LNCaP clone FGC (cell line): ENCODE measurements around the gene SLC45A3.

Experiments used
- DNase-seq: peaks from one replicate; pipeline ENCODE4 v3.0.0-alpha.2; 2011; ENCODE audit warnings: low read depth
- H3K4me3 ChIP-seq: 2 replicates; pipeline ENCODE4 v1.5.1; 2011; ENCODE audit warnings: mild to moderate bottlenecking, low read depth, low read length, control low read depth
- TF ChIP-seq, protein P1 (sequence below): IDR thresholded peaks from 2 replicates; pipeline ENCODE4 v1.5.1; 2012; ENCODE audit warnings: mild to moderate bottlenecking; ENCODE audit not compliant: control insufficient read depth, insufficient read depth; ENCODE audit errors: extremely low read depth

SLC45A3 gene

DNA sequence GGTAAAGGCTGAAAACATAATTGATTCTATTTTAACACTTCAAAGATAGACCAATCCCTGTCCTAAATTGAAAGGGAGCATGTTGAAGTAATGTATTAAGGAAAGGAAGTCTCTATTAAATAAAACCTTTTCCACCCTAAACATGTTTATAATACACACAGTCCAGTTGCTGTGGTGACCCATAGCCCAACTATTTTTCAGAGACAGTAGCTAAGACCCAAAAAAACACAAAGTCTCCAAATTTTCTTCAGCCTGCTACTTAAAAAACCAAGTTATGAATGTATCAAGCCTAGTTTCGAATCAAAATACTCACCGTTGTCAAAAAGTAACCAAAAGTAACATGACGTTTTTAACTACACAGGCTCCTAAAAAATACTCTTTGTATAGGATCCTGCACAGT is 50.1 kb downstream of the SLC45A3 start:
- peak overlapping the region; percentile 82 for H3K4me3 ChIP-seq
- no peak for DNase-seq
- TF ChIP-seq, protein P1, sequence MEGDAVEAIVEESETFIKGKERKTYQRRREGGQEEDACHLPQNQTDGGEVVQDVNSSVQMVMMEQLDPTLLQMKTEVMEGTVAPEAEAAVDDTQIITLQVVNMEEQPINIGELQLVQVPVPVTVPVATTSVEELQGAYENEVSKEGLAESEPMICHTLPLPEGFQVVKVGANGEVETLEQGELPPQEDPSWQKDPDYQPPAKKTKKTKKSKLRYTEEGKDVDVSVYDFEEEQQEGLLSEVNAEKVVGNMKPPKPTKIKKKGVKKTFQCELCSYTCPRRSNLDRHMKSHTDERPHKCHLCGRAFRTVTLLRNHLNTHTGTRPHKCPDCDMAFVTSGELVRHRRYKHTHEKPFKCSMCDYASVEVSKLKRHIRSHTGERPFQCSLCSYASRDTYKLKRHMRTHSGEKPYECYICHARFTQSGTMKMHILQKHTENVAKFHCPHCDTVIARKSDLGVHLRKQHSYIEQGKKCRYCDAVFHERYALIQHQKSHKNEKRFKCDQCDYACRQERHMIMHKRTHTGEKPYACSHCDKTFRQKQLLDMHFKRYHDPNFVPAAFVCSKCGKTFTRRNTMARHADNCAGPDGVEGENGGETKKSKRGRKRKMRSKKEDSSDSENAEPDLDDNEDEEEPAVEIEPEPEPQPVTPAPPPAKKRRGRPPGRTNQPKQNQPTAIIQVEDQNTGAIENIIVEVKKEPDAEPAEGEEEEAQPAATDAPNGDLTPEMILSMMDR: no peak

DNA sequence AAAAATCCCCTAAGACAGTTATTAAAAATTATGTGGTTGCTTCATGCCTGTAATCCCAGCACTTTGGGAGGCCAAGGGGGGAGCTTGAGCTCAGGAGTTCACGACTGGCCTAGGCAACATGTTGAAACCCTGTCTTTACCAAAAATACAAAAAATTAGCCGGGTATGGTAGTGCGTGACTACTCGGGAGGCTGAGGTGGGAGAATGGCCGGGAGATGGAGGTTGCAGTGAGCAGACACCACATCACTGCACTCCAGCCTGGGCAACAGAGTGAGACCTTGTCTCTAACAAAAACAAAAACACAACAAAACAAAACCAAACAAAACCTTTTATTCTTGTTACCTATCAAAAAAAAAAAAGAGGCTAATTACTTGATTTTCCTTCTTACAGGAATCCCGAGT is 50.6 kb downstream of the SLC45A3 start:
- H3K4me3 ChIP-seq: peak overlapping the region; percentile 82
- TF ChIP-seq, protein P1: no peak
- no peak for DNase-seq

DNA sequence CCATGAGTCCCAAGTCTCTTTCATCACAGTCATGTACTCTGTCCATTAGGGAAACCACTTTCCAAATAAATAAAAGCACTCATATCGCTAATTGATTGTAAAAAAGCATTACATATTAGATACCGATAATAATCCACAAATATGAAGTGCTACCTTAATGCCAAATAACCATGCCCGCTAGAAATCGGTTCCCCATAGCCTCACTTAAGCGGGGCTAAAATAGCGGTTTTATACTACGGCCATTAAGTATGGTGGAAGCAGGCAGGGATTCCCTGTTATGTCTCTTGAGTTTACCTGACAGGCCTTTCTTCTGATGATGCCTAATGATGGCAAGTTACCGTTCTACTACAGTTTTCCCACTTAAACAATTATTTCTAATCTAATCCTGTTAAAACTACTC is 52.4 kb downstream of the SLC45A3 start:
- TF ChIP-seq, protein P1: no peak
- no peak for DNase-seq
- H3K4me3 ChIP-seq: no peak overlapping the region

DNA sequence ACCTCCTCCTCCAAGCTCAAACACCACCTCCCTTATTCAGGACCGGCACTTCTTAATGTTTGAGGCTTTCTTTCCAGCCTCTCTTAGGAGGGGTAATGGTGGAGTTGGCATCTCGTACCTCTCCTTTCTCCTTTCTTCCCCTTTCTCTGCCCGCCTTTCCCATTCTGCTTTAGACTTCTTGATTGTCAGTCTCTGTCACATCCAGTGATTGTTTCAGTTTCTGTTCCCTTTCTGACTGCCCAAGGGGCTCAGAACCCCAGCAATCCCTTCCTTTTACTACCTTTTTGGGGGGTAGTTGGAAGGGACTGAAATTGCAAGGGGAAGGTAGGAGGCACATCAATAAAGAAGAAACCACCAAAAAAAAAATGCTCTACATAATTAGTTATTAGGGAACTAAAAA is 54.1 kb downstream of the SLC45A3 start:
- H3K4me3 ChIP-seq: no peak overlapping the region
- DNase-seq: no peak
- TF ChIP-seq, protein P1: no peak

DNA sequence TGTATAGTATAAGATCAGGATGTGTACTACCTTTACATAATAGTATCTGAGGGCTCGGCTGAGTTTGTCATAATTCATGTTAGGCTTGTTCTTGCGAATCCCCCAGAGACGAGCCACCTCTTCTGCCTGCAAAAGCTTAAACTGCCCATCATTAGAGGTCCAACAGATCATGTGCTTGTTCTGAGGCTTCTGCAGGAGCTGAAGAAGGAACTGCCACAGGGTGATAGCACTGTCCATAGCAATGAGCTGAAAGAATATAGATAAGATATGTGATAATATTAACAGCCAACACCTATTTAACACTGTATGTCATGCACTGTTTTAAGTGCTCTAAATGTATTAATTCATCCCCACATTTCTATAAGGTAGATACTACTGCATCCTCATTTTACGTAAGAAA is 56.7 kb downstream of the SLC45A3 start:
- TF ChIP-seq, protein P1: no peak
- no peak overlapping the region for H3K4me3 ChIP-seq
- no peak for DNase-seq

DNA sequence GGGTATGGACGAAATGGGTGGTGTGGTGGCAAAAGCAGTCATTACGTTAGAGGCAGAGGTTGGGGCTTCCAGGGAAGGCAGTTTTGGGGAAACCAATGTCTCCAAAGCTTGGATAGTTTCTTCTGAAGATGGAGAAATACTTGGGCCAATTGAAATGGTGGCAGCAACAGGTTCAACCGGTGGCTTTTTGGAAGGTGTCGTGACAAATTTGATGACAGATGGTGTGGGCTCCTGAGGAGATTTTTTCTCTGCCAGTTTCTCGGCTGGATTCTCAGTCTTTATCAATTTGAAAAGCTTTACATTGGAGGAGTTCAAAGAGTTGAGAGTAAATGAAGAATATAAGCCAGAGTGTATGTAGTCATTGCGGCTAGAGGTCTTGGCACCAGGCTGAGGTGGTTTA is 60.0 kb downstream of the SLC45A3 start:
- TF ChIP-seq, protein P1: no peak
- no peak overlapping the region for H3K4me3 ChIP-seq
- no peak for DNase-seq

DNA sequence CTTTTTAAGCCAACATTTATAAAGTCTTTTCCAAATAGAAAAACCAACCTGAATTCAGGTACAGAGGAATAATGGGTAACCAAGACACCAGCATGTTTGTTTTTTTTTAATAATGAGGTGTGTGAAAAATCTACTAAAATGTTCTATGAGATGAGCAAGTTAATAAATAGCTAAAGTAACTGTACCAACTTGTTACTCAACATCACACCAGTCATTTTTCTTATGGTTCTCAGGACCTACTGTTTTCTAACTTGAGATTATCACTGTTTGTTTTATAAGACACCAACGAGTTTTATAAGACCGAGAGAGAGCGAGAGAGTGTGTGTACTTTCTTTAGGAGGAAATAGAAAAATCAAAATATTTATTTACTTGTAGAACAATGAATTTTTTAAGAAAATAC is 60.9 kb downstream of the SLC45A3 start:
- DNase-seq: peak; percentile 93
- H3K4me3 ChIP-seq: no peak overlapping the region
- TF ChIP-seq, protein P1: no peak
